ENCODE data around the gene DUSP10.

DUSP10 gene

DNA sequence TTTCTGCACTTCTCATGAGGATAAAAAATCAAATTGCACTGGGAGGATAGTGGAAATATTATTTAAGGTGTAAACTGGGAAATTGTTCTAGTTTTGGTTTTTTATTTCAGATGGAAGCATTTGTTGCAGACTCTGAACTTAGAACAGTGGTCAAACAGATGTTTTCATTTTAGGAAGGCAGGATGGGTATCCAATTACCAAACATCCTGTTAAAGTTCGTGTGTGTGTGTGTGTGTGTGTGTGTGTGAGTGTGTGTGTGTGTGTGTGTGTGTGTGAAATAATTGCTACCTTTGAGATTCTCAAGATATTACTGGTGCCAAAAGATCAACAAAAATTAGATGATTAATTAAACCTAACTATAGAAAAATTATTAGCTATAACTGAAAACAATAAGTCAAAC is 24.3 kb upstream of the DUSP10 start:
- in situ Hi-C loops (cut with MboI; ENCODE audit: low sequenced_read_pairs): no loop called here

DNA sequence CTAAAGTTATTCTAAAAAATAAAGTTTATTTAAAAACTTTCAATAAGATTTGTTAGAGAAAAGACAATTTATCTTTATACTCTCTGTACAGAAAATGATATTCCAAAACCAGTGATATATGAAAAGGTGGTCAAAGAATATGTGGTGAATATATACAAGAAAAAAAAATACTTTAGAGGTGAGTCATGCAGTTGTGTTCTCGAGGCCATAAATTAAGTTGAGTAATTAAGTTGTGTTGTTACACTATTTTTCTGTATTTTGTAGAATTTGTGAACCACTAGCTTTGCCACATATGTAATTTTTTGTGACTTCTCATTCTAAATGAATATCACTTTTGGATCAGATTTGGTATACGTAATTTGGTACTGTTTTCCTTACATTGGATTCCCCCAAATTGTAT is 23.6 kb upstream of the DUSP10 start:
- in situ Hi-C loops (cut with MboI; ENCODE audit: low sequenced_read_pairs): no loop called here

DNA sequence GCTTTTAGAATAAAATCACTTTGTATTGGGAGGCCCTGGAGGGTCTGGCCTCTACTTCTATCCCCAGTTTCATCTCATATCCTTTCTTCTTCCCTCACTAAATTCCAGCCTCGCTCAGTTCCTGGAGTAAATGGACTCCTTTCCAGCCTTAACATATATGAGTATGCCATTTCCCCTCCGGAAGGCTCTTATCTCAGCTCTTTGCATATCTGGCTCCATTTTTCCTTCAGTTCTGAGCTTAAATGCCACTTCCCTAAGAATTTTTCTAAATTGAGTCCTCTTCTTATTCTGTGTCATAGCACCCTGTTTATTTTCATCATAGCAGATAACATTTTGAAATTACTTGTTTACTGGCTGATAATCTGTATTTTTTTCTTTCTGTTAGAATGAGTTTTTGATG is 20.2 kb upstream of the DUSP10 start:
- in situ Hi-C loops (cut with MboI; ENCODE audit: low sequenced_read_pairs): no loop called here

DNA sequence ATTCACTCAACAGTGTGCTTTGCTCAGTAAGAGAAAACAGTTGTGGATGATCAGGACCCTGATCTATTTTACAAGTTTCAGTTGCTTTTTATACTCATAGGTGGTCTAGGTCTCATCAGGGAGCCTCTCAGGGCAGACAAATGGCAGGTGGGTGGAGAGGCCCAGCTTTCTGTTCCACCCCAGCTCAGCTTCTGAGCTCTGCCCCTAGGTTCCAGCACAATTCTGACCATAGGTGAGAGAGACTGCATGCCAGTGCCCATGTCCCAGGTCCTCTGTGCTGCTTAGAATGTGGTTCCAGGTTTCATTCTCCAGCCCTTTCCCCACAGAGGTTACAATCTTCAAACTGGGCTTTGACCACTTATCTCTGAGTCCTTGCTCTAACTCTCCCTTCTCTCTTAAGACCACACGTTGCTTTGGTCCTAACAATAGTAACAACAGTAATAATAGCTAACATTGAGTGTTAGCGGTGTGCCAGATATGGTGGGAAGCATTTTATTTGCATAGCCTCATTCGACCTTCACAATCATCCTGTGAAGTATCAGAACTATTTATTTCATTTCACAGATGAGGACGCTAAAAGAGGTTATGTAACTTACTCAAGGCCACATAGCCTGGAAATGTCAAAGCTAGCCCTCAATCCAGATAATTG is 19.6 kb upstream of the DUSP10 start:
- in situ Hi-C loops (cut with MboI; ENCODE audit: low sequenced_read_pairs): no loop called here

DNA sequence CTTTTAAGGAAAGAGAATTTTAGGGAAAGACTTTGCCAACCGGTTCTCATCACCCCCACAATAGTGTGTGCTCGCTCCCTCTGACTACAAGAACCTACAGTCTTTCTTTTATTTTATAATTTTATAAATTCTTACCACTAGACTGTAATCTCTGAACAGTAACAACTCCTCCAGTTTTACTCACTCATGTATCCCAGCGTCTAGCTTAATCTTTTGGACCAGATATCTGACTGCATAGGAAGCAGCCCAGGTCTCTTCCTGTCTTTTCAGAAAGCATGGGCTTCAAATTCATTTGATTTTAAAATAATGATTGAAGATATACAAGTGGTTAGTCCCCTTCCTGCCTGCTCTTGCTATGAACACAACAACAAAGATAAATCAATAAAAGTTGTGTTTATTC is 19.0 kb upstream of the DUSP10 start:
- in situ Hi-C loops (cut with MboI; ENCODE audit: low sequenced_read_pairs): no loop called here

DNA sequence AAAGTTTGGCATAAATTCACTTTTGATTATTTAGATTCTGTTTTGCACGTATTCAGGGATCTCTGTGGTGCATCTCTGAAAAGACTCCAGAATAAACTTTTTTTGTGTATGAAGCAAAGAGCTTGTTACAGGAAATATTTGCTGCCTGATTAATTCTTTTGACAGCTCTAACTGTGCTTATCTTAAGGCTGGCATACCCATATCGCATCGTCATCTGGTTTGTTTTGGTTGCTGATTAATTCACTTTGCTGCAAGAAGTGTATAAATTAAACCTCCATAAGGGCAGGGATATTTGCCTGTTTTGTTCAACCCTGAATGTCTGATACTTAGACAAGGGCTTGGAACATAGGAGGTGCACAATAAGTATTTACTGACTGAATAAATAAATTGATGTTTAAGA is 17.5 kb upstream of the DUSP10 start:
- in situ Hi-C loops (cut with MboI; ENCODE audit: low sequenced_read_pairs): no loop called here

DNA sequence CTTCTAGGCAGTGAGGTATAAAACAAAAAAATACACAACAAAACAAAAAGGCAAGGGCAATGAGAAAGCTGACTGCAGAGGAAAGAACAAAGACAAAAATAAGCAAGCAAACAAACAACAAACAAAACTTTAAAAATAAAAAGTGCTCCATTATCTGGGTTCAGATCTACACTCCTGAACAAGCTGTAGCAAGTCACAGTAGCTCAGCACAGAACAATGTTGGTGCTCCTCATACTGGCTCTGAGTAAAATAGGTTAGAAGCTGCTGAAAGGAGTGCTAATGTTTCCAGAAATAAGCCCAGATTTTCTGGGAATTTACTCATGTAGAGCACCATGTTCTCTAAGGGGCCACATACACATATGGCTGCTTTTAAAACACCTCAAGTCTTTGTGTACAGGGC is 16.6 kb upstream of the DUSP10 start:
- in situ Hi-C loops (cut with MboI; ENCODE audit: low sequenced_read_pairs): no loop called here

DNA sequence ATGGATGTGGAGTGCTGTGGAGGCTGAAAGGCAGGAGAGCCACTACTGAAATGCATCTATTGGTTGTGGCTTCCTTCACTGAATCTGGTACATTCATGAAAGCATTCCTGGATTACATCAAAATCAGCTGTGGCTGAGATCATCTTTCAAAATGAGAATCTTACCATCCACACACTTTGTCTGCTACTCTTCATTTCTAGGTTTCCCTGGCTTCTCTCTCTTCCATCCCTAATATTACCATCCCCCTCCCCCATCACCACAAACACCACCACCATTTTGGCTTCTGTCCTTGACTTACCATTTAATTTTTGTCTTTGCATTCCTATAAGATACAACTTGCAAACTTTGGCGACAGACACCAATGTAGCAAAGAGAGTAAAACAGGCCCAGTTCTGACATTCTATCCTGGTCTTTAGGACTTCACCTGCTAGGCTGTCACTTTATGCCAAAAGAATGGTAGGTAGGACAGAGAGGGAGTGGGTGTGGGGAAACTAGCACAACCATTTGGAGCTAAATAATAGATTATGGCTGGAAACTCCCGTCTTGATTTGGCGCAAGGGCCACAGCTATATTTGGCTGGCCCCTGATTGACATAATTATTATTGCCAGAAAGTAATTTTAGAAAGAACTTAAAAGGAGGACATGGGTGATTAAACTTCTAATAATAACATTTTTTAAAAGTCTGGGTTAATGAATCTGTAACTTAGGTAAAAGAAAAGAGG is 15.1 kb upstream of the DUSP10 start:
- in situ Hi-C loops (cut with MboI; ENCODE audit: low sequenced_read_pairs): no loop called here

DNA sequence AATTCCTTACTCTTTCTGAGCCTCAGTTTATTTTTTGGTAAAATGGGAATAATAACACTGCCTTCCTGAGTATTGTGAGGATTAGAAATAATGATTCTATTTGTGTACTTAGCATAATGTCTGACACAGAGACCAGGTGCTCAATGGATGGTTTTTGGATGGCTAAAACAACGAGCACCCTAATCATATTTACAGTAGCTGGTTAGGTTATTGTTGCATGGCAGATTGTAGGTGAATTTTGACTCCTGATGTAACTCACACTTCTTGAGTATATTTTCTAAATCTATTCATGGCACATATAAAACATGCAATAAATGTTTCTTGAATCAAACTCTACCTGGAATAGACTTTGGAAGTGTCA is 11.9 kb upstream of the DUSP10 start:
- in situ Hi-C loops (cut with MboI; ENCODE audit: low sequenced_read_pairs): no loop called here

DNA sequence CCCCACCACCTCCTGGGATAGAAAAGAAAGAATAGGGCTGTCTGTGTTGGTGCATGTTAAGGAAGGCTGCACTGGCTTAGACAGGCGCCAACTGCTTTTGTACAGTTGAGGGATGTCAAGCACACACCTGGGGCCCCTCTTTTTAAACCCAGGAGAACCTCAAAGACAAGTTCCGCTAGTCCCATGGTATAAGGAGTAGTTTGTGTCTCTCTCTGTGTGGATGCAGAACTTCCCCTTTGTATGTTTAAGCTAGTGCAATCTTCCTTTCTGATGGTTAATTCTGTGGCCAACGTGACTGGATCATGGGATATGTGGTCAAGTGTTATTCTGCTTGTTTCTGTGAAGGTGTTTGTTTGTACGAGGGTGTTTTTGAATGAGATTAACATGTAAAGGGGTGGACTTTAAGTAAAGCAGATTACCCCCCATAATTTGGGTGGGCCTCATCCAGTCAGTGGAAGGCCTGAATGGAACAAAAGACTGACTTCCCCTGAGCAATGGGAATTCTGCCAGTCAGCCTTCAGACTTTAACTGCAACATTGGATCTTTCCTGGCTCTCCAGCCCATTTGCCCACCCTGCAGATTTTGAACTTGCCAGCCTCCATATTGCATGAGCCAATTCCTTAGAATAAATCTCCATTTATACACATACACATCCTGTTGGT is 9.5 kb upstream of the DUSP10 start:
- in situ Hi-C loops (cut with MboI; ENCODE audit: low sequenced_read_pairs): no loop called here

DNA sequence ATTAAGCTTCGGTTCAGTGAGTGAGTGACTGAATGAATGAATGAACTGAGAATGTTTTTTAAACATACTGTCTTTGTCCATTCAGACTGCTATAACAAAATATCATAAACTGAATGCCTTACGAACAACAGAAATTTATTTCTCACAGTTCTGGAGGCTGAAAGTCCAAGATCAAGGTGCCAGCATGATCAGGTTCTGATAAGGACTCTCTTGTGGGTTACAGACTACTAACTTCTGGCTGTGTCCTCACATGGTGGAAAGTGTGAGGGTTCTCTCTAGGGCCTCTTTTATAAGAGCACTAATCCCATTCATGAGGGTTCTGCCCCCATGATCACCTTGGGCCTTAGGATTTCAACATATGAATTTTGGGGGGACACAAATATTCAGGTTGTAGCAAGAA is 7.1 kb upstream of the DUSP10 start:
- in situ Hi-C loops (cut with MboI; ENCODE audit: low sequenced_read_pairs): loop anchor here (25.0 kb wide), 1 partner anchor 862 kb away; the partner anchor contains the start of gene HLX

DNA sequence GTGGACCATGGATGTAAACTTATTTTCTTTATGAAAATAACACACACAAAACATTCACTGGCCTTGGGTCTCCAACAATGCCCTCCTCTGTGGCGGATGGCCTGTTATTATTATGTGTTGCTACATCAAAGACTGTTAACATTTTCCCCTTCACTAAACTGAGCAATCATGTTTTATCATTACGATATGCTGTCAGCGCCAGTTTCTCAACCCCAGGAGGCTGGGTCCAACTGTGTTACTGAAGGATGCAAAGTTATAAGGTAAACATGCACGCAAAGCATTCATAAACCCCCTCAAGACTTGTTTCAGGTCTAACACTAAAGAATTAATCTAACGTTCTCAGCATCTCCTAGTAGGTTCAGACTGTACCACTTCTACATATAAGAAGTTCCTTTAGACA is 6.0 kb upstream of the DUSP10 start:
- in situ Hi-C loops (cut with MboI; ENCODE audit: low sequenced_read_pairs): loop anchor here (25.0 kb wide), 1 partner anchor 861 kb away; the partner anchor contains the start of gene HLX

DNA sequence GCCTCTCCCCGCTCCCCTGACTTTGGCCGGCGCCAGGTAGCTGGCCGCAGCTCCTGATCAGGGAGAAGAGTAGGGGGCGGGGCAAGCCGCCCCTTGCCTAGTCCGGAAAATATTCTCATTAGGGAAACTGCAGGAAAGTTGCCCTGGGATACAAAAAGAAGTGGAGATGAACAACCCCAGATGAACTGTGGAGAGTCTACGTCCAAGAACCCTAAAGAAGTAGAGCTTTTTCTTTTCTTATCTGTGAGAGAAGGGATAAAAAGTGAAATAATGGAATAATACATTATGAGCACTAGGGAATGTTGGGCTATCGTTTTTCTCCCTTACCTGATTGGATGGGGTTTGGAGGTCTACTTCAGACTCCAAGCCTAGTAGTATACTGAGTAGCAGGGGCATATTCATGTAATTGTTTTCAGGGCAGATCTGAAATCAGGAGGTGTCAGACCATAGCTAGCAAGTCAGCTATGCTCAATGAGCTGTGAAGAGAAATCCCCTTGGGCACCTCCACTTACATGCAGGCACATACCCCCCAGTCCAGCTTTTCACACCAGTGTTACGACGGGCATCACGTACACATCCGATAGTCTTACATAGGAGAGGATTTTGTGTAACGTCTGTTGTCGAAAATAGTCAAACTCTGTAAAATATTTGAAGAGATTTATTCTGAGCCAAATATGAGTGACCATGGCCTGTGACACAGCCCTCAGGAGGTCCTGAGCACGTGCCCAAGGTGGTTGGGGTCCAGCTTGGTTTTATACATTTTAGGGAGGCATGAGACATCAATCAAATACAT is 1.7 kb upstream of the DUSP10 start:
- in situ Hi-C loops (cut with MboI; ENCODE audit: low sequenced_read_pairs): loop anchor here (25.0 kb wide), 1 partner anchor 856 kb away; the partner anchor contains the start of gene HLX

DNA sequence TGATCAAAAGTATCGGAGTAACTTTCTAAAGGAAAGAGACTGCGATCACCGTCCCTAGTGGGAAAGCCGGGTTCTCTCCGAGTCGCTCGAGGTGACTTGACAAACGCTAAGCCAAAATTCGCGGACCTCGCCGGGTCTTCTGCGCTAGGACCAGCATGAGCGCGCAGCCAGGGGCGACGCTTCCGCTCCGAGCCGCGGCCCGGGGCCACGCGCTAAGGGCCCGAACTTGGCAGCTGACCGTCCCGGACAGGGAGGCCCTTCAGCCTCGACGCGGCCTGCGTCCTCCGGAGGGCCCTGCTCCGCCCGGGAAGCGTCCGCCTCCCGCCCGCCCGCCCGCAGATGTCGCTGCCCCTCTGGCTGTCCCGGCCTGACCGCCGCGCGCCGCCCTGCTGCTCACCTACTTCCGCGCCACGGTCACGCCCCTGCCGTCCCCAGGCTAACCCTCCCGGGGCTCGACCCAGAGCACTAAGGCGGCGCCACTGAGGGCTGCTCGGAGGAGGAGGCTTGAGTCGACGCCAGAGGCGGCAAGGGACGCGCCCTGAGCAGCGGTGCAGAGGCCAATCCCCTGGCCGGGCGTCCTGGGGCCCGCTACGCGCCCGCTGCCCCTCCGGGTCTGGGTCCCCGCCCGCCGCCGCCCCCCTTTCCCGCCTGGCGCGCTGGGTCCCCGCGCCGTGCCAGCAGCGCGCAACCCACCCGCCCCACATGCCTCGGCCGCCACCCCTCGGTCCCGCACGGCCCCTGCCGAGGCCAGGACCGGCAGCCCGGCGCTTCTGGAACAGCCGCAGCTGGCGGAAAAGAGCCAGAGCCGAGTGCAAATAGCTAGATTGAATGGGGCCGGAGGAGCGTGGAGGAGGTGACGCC is 896 bp upstream of the DUSP10 start:
- in situ Hi-C loops (cut with MboI; ENCODE audit: low sequenced_read_pairs): loop anchor here (25.0 kb wide), 1 partner anchor 855 kb away; the partner anchor contains the start of gene HLX

DNA sequence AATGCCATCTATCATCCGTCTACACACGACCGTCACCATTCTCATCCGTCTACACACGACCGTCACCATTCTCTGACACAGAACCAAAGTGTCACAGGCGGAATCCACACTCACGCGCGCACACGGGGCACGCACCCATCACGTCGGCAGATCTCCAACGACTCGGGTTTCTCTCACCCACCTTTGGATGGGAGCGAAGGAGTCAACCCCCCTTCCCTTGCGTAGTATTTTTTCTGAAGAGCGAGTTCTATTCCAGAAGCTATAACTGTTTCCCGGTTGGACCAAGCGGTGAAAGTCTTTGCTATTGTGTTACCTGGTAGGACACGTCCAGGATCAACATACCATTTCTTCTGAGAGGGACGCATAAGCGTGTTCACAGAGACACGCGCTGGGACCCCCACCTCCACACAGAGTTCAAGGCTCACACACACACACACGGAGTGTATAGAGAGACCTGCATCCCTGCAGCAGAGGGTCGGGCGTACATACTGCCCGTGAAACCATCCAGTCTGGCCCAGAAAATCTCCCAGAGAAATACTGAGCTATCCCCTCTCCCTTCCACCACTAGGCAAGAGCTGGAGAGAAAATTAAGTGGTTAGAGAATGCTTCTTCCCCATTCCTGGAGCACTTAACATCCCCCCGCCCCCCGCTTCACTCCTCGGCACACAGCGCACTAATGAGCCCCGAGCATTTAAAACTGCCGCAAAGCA is 741 bp downstream of the DUSP10 start:
- in situ Hi-C loops (cut with MboI; ENCODE audit: low sequenced_read_pairs): loop anchor here (25.0 kb wide), 1 partner anchor 854 kb away; the partner anchor contains the start of gene HLX

DNA sequence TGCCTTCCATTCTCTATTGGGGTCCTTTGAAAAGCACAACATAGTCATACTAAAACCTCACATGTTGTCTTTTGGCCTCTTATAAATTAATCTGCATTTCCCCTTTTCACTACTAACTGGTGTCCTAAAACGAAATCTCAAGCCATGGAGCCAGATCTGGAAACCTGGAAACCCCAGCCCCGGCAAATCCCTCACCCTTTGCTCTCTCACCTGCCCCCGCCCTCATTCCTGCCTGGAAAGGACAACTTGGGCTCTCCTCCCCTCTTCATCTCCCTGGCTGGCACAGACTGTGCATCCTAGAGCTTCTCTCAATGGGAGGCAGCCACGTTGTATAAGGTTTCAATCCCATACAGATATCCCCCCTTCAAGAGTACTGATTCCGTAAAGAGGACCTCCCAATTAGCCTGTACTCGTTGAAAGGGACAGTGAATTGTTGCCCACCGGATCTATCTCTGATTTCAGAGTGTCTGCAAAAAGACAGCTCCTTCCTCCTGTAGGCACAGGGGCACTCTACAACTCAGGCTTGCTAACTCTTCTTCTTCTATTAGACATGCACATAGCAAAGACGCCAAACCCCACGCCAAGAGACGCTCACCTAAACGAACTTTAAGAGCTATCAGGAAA is 1.4 kb downstream of the DUSP10 start:
- in situ Hi-C loops (cut with MboI; ENCODE audit: low sequenced_read_pairs): loop anchor here (25.0 kb wide), 1 partner anchor 853 kb away; the partner anchor contains the start of gene HLX

DNA sequence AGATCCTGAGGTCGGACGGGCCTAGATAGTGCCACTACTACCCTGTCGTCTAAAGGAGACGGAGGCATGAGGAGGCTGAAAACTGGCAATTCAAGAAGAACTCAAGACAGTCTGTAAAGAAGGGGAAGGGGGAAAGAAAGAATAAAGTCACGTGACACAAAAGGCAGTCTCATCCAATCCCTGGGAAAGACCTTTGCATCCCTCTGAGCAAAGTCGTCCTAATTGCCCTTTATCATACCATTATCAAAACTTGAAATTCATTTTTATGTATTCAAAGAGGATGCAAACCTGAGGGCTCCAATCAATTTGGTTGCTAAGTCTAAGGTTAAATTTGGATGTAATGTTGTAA is 2.2 kb downstream of the DUSP10 start:
- in situ Hi-C loops (cut with MboI; ENCODE audit: low sequenced_read_pairs): loop anchor here (25.0 kb wide), 1 partner anchor 852 kb away; the partner anchor contains the start of gene HLX

DNA sequence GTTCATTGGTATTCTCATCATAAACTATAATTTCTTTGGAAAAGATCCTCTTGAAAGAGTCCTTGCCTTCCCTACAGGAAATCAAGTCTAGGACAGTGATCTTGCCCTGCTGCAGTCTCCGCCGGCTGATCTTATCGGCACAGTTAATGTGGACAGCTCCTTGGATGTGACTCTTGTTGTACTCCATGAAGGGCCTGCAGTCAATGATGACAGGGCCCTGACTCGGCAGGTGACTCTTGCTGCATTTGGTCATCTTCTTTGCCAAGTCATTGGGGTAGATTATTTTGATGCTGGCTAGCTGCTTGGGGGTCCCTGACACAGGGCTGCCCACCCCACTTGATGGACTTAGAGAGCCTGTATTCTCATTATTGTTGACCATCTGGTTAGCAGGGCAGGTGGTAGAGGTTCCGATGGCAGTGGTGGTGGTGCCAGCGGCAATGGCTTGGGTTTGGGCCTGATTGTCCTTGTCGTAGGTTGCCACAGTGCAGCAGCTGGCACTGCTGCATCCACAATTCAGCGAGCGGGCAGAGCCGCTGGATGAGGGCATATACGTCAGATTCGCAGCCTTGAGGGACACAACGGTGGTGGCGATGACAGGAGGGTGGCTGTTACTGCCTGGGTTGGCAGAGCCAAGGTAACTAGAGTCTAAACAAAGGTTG is 2.7 kb downstream of the DUSP10 start:
- in situ Hi-C loops (cut with MboI; ENCODE audit: low sequenced_read_pairs): loop anchor here (25.0 kb wide), 1 partner anchor 852 kb away; the partner anchor contains the start of gene HLX
